H9 (cell line): ENCODE measurements around the gene CCDC93. TPM values are rescaled to one million over a fixed set of nuclear protein-coding genes. Genes with fewer than 3 reads are reported as not detected.

Source experiments
- DNase-seq: peaks from one replicate; pipeline ENCODE4 v3.0.0-alpha.2; 2017
- H2AFZ ChIP-seq: one replicate; pipeline ENCODE4 v1.6.1; 2013; ENCODE audit warnings: mild to moderate bottlenecking, low read length, control low read depth, moderate library complexity
- H2AK5ac ChIP-seq: 2 replicates; pipeline ENCODE4 v1.6.1; 2013; ENCODE audit warnings: low read length, control low read depth, mixed read lengths; ENCODE audit not compliant: insufficient read length
- H2BK120ac ChIP-seq: one replicate; pipeline ENCODE4 v1.6.1; 2013; ENCODE audit warnings: low read depth, mild to moderate bottlenecking, low read length, control low read depth, inconsistent platforms; ENCODE audit not compliant: poor library complexity, severe bottlenecking
- H2BK12ac ChIP-seq: 2 replicates; pipeline ENCODE4 v1.6.1; 2013; ENCODE audit warnings: low read length, control low read depth, mixed read lengths, low read depth; ENCODE audit not compliant: insufficient read length
- H2BK15ac ChIP-seq: 2 replicates; pipeline ENCODE4 v1.6.1; 2013; ENCODE audit warnings: low read depth, low read length, control low read depth
- H2BK20ac ChIP-seq: one replicate; pipeline ENCODE4 v1.6.1; 2013; ENCODE audit warnings: low read depth, mild to moderate bottlenecking, low read length, control low read depth, inconsistent platforms; ENCODE audit not compliant: poor library complexity, severe bottlenecking
- H2BK5ac ChIP-seq: 2 replicates; pipeline ENCODE4 v1.6.1; 2013; ENCODE audit warnings: low read length, control low read depth, mixed read lengths; ENCODE audit not compliant: insufficient read length
- H3K14ac ChIP-seq: 2 replicates; pipeline ENCODE4 v1.6.1; 2013; ENCODE audit warnings: low read length, control low read depth; ENCODE audit not compliant: insufficient read depth
- H3K18ac ChIP-seq: 2 replicates; pipeline ENCODE4 v1.6.1; 2013; ENCODE audit warnings: low read depth, mild to moderate bottlenecking, mixed read lengths, low read length, control low read depth; ENCODE audit not compliant: insufficient read length
- H3K23ac ChIP-seq: 2 replicates; pipeline ENCODE4 v1.6.1; 2013; ENCODE audit warnings: low read length, control low read depth, mixed read lengths, low read depth; ENCODE audit not compliant: insufficient read length
- H3K23me2 ChIP-seq: 2 replicates; pipeline ENCODE4 v1.6.1; 2013; ENCODE audit warnings: low read depth, mild to moderate bottlenecking, mixed read lengths, low read length, control low read depth; ENCODE audit not compliant: insufficient read length, poor library complexity, severe bottlenecking
- H3K27ac ChIP-seq: 2 replicates; pipeline ENCODE4 v1.5.1; 2013; ENCODE audit warnings: low read length, control low read depth, mixed read lengths, low read depth; ENCODE audit not compliant: insufficient read length
- H3K27me3 ChIP-seq: 2 replicates; pipeline ENCODE4 v1.6.1; 2013; ENCODE audit warnings: low read length, control low read depth, inconsistent platforms; ENCODE audit not compliant: insufficient read depth
- H3K4ac ChIP-seq: 2 replicates; pipeline ENCODE4 v1.6.1; 2013; ENCODE audit warnings: low read depth, mild to moderate bottlenecking, control low read depth, inconsistent platforms, low read length, moderate library complexity
- H3K4me1 ChIP-seq: 2 replicates; pipeline ENCODE4 v1.6.1; 2013; ENCODE audit warnings: low read length, control low read depth, inconsistent platforms; ENCODE audit not compliant: insufficient read depth
- H3K4me2 ChIP-seq: 2 replicates; pipeline ENCODE4 v1.6.1; 2013; ENCODE audit warnings: low read length, control low read depth, mixed read lengths; ENCODE audit not compliant: insufficient read length, insufficient read depth
- H3K56ac ChIP-seq: 2 replicates; pipeline ENCODE4 v1.6.1; 2013; ENCODE audit warnings: low read depth, mild to moderate bottlenecking, mixed read lengths, low read length, control low read depth; ENCODE audit not compliant: insufficient read length
- H3K79me1 ChIP-seq: 2 replicates; pipeline ENCODE4 v1.6.1; 2013; ENCODE audit warnings: low read depth, mild to moderate bottlenecking, moderate library complexity, low read length, control low read depth, inconsistent platforms; ENCODE audit not compliant: insufficient read depth, poor library complexity, severe bottlenecking
- H3K79me2 ChIP-seq: 2 replicates; pipeline ENCODE4 v1.6.1; 2013; ENCODE audit warnings: low read length, control low read depth, inconsistent platforms; ENCODE audit not compliant: insufficient read depth
- H3K9ac ChIP-seq: 2 replicates; pipeline ENCODE4 v1.6.1; 2013; ENCODE audit warnings: low read length, control low read depth, mixed read lengths; ENCODE audit not compliant: insufficient read length; ENCODE audit errors: extremely low read depth
- H3K9me3 ChIP-seq: one replicate; pipeline ENCODE4 v1.6.1; 2013; ENCODE audit warnings: low read depth, low read length, inconsistent platforms; ENCODE audit not compliant: control insufficient read depth
- H3T11ph ChIP-seq: one replicate; pipeline ENCODE4 v1.6.1; 2013; ENCODE audit warnings: mild to moderate bottlenecking, low read length, control low read depth, inconsistent platforms
- H4K20me1 ChIP-seq: one replicate; pipeline ENCODE4 v1.6.1; 2013; ENCODE audit not compliant: control insufficient read depth, insufficient read length, insufficient read depth
- H4K5ac ChIP-seq: 2 replicates; pipeline ENCODE4 v1.6.1; 2013; ENCODE audit warnings: low read depth, mild to moderate bottlenecking, mixed read lengths, low read length, control low read depth; ENCODE audit not compliant: insufficient read length
- H4K8ac ChIP-seq: replicated peaks from 2 replicates; pipeline ENCODE4 v1.6.1; 2013; ENCODE audit warnings: low read length, control low read depth, mixed read lengths, low read depth; ENCODE audit not compliant: insufficient read length
- H4K91ac ChIP-seq: 2 replicates; pipeline ENCODE4 v1.6.1; 2013; ENCODE audit warnings: low read depth, mild to moderate bottlenecking, moderate library complexity, mixed read lengths, low read length, control low read depth; ENCODE audit not compliant: insufficient read length
- H3K27ac Mint-ChIP-seq, 3 experiments: 2 replicates in 2 of 3; 3 replicates in 1 of 3; pipeline ENCODE4 v1.8.0; 2020 to 2021; ENCODE audit warnings: mixed read lengths in 3 of 3, mild to moderate bottlenecking in 1 of 3, moderate library complexity in 1 of 3
- H3K27me3 Mint-ChIP-seq: 2 replicates; pipeline ENCODE4 v1.8.0; 2021; ENCODE audit warnings: low read depth, mild to moderate bottlenecking, moderate library complexity, mixed read lengths
- H3K36me3 Mint-ChIP-seq, 3 experiments: 2 replicates in 2 of 3; 3 replicates in 1 of 3; pipeline ENCODE4 v1.8.0; 2020 to 2021; ENCODE audit warnings: low read depth in 3 of 3, mixed read lengths in 3 of 3; ENCODE audit not compliant: insufficient read depth in 1 of 3
- H3K4me1 Mint-ChIP-seq, 2 experiments: 2 replicates each; pipeline ENCODE4 v1.8.0; 2020; ENCODE audit warnings: mixed read lengths in 2 of 2
- H3K4me3 Mint-ChIP-seq, 2 experiments: 2 replicates in 1 of 2; 3 replicates in 1 of 2; pipeline ENCODE4 v1.8.0; 2020 to 2021; ENCODE audit warnings: mild to moderate bottlenecking in 2 of 2, mixed read lengths in 2 of 2, moderate library complexity in 1 of 2
- H3K9me3 Mint-ChIP-seq, 2 experiments: 2 replicates in 1 of 2; 3 replicates in 1 of 2; pipeline ENCODE4 v1.8.0; 2020; ENCODE audit warnings: mild to moderate bottlenecking in 2 of 2, mixed read lengths in 2 of 2, moderate library complexity in 1 of 2
- CTCF ChIP-seq: fragments of 200-600 bp; sonication (generic); conservative IDR thresholded peaks from 3 replicates; pipeline ENCODE4 v1.8.0; 2021; ENCODE audit warnings: antibody characterized with exemption, mild to moderate bottlenecking
- WGBS: extraction: QIAGEN DNeasy Blood & Tissue Kit; methylation state at CpG from one replicate; pipeline ENCODE4 v1.1.7; 2013; ENCODE audit warnings: missing lambda C conversion rate, low lambda C conversion rate, mixed read lengths; ENCODE audit not compliant: insufficient read length; ENCODE audit errors: extremely low coverage; 5-methylcytosine and 5-hydroxymethylcytosine counted together
- total RNA-seq: library from RNA; stranded (reverse); gene quantifications from 2 replicates; pipeline ENCODE4 v1.2.1, GENCODE V29; 2021

CCDC93 gene
- total RNA-seq, 1 experiment from 2014 or later, result 16.4 TPM

- H3K27ac Mint-ChIP-seq, result no peak overlapping the region
- no peak overlapping the region for H4K5ac ChIP-seq
- H4K20me1 ChIP-seq, result no peaks in the 10 kb centered on the region
- no peak overlapping the region for H3K23ac ChIP-seq
- TF ChIP-seq CTCF, result no peak
- DNase-seq, result no peak
- no peak overlapping the region for H3K4me2 ChIP-seq
- no peak overlapping the region for H2BK120ac ChIP-seq
- H3K4me1 Mint-ChIP-seq, result peaks cover 0 to 5% of the 10 kb centered on the region in 2 experiments; a peak in 2 of 4 replicates
- no peak overlapping the region for H2BK5ac ChIP-seq
- H3K9me3 Mint-ChIP-seq, result no peaks in the 10 kb centered on the region
- H3K14ac ChIP-seq, result no peak overlapping the region
- H3K27me3 ChIP-seq, result no peaks in the 10 kb centered on the region
- H2BK20ac ChIP-seq, result no peak overlapping the region
- H2BK15ac ChIP-seq, result no peak overlapping the region
- H3K9ac ChIP-seq, result no peak overlapping the region
- H3K36me3 Mint-ChIP-seq, result peaks cover 0 to 22% (median 13%) of the 10 kb centered on the region in 3 experiments; a peak in 5 of 7 replicates
- H3K27ac ChIP-seq, result no peak overlapping the region
- H3K27me3 Mint-ChIP-seq, result no peaks in the 10 kb centered on the region
- no CpG with 5 or more reads among the region's 3 CpGs for WGBS
- no peaks in the 10 kb centered on the region for H3K79me1 ChIP-seq
- no peak overlapping the region for H4K91ac ChIP-seq
- no peak overlapping the region for H3K56ac ChIP-seq
- no peaks in the 10 kb centered on the region for H3K9me3 ChIP-seq
- H3K4ac ChIP-seq, result no peak overlapping the region
- H2AK5ac ChIP-seq, result no peak overlapping the region
- no peaks in the 10 kb centered on the region for H3K23me2 ChIP-seq
- no peaks in the 10 kb centered on the region for H3K4me1 ChIP-seq
- H2AFZ ChIP-seq, result no peak overlapping the region
- no peak overlapping the region for H3T11ph ChIP-seq
- no peak overlapping the region for H2BK12ac ChIP-seq
- H3K79me2 ChIP-seq, result no peaks in the 10 kb centered on the region
- no peak overlapping the region for H3K18ac ChIP-seq
- H4K8ac ChIP-seq, result no peak overlapping the region
- no peak overlapping the region for H3K4me3 Mint-ChIP-seq
Observed at GRCh38 chr2:117961201-117961600, 52.7 kb downstream of the CCDC93 start.
